ENCODE data around the gene HIPK1. TPM values are rescaled to one million over a fixed set of nuclear protein-coding genes. Genes with fewer than 3 reads are reported as not detected.
"Not testable (repeated sequence)": the region's sequence is repeated elsewhere in the genome, so short reads cannot be mapped to it uniquely, and the experiment has no call there.

HIPK1 gene
- total RNA-seq, 4 donors from 2014 or later, result 54.4 to 67.6 (median 60.0) TPM

DNA sequence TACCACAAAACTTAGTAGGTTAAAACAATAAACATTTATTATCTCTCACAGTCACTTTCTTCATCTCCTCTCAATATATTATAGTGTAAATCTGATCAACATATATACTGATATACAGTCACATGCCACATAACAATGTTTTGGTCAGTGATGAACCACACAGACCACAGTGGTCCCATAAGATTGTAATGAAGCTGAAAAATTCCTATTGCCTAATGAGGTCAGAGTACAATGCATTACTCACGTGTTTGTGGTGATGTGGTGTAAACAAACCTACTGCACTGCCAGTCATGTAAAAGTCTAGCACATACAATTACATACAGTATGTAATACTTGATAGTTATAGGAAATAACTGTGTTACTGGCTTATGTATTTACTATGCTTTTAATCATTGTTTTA lies 80.3 kb downstream of the HIPK1 start:
- in situ Hi-C loops (cut with MboI; ENCODE audit: low sequenced_read_pairs in 4 of 4) (no loop called here), intact Hi-C loops (cut with DNase I; ENCODE audit: low total_unique reads) (no loop called here)
- DNase-seq, result no peak
- Histone ChIP-seq H3K9me3 (no peaks in the 10 kb centered on the region), H3K27me3 (no peaks in the 10 kb centered on the region), H3K27ac (no peak overlapping the region), H3K4me3 (no peak overlapping the region), H3K4me1 (no peaks in the 10 kb centered on the region), H3K36me3 (no peaks in the 10 kb centered on the region)
- ATAC-seq, result no peak
- TF ChIP-seq, protein P1, sequence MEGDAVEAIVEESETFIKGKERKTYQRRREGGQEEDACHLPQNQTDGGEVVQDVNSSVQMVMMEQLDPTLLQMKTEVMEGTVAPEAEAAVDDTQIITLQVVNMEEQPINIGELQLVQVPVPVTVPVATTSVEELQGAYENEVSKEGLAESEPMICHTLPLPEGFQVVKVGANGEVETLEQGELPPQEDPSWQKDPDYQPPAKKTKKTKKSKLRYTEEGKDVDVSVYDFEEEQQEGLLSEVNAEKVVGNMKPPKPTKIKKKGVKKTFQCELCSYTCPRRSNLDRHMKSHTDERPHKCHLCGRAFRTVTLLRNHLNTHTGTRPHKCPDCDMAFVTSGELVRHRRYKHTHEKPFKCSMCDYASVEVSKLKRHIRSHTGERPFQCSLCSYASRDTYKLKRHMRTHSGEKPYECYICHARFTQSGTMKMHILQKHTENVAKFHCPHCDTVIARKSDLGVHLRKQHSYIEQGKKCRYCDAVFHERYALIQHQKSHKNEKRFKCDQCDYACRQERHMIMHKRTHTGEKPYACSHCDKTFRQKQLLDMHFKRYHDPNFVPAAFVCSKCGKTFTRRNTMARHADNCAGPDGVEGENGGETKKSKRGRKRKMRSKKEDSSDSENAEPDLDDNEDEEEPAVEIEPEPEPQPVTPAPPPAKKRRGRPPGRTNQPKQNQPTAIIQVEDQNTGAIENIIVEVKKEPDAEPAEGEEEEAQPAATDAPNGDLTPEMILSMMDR (IDR thresholded peaks at IDR 0.05 in 4 of 5, conservative IDR thresholded peaks at IDR 0.05 in 1 of 5), result no peak
- no peak for TF ChIP-seq POLR2A (IDR thresholded peaks at IDR 0.05)

DNA sequence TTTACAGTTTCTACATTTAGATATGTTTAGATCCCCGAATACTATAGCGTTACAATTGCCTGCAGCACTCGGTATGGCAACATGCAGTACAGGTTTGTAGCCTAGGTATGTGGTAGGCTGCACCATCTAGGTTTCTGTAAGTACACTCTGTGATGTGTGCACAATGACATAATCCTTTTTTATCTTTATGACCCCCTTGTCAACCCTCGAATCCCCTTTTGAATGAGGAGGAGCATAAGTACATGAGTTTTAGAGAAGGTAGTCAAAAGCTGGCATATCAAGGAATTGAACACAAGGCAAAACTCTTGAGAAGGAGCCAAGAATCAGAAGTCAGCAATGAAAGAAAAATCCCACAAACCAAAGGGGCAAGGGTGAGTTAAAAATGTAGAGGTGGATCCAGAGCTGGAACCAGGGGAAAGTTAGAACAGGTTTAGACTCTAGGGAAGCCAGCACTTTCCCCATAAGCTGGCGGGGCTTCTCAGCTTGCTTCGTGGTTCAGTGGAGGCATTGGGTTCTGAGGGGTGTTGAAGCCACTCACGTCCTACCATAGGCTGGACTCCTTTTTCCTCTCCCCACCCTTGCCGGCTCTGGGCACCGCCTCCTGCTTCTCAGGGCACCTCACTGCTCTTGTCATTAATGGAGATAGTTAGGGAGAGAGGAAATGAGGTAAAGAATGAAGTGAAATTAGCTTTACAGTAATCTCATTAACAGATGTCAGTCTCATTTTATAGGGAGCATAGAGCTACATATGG lies 81.5 kb downstream of the HIPK1 start:
- in situ Hi-C loops (cut with MboI; ENCODE audit: low sequenced_read_pairs in 4 of 4), result no loop called here
- no peak for TF ChIP-seq POLR2A (IDR thresholded peaks at IDR 0.05)
- TF ChIP-seq, protein P1 (IDR thresholded peaks at IDR 0.05 in 4 of 5, conservative IDR thresholded peaks at IDR 0.05 in 1 of 5), result no peak
- DNase-seq, result no peak
- ATAC-seq, result no peak
- Histone ChIP-seq H3K4me1 (no peaks in the 10 kb centered on the region), H3K27ac (no peak overlapping the region), H3K36me3 (no peaks in the 10 kb centered on the region), H3K9me3 (no peaks in the 10 kb centered on the region), H3K4me3 (no peak overlapping the region), H3K27me3 (no peaks in the 10 kb centered on the region)
- intact Hi-C loops (cut with DNase I; ENCODE audit: low total_unique reads), result no loop called here

DNA sequence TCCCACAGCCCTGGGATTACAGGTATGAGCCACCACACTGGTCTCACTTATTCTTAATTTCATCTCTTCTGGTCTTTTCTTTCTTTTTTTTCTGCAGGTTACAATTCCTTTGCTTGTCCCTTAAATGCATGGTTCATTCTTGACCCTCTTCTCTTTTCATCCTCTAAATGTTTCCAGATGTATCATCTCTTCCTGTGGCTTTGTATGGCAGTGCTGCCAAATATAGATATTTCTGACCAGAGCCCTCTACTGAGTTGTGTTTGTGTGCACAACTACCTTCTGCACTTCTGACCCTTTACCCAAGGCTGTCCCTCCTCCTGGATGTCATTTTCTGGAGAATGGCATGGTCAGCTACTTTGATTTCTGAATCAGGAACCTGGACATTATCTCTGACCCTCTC lies 82.7 kb downstream of the HIPK1 start:
- intact Hi-C loops (cut with DNase I; ENCODE audit: low total_unique reads), result no loop called here
- in situ Hi-C loops (cut with MboI; ENCODE audit: low sequenced_read_pairs in 4 of 4), result no loop called here
- Histone ChIP-seq H3K36me3 (no peaks in the 10 kb centered on the region), H3K4me1 (no peaks in the 10 kb centered on the region), H3K4me3 (no peak overlapping the region), H3K9me3 (no peaks in the 10 kb centered on the region), H3K27ac (no peak overlapping the region), H3K27me3 (no peaks in the 10 kb centered on the region)
- DNase-seq (no peak), ATAC-seq (no peak)
- TF ChIP-seq, protein P1 (IDR thresholded peaks at IDR 0.05 in 4 of 5, conservative IDR thresholded peaks at IDR 0.05 in 1 of 5), result no peak
- TF ChIP-seq POLR2A (IDR thresholded peaks at IDR 0.05), result no peak

DNA sequence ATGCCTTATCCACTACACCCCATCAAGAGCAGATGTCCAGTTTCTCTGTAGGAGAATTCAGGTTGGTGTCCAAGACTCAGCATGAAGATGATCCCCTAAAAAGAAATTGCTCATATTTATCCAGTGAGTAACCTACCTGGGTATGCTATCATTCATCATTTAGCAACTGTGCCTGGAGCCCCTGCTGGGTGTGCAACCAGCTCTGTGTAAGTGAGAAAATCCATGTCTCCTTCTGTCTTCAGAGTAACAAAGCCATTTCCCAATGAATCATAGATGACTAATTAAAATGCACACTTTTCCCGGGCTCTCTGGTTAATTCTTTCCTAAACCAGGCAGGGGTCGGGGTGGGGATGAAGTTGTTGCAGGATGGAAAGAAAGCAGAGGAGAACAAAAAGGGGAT lies 86.0 kb downstream of the HIPK1 start:
- in situ Hi-C loops (cut with MboI; ENCODE audit: low sequenced_read_pairs in 4 of 4), result no loop called here
- no peaks in the 10 kb centered on the region for H3K36me3 ChIP-seq
- no peak for DNase-seq
- H3K9me3 ChIP-seq, result no peaks in the 10 kb centered on the region
- no peaks in the 10 kb centered on the region for H3K4me1 ChIP-seq
- TF ChIP-seq, protein P1 (IDR thresholded peaks at IDR 0.05 in 4 of 5, conservative IDR thresholded peaks at IDR 0.05 in 1 of 5), result no peak
- TF ChIP-seq POLR2A (IDR thresholded peaks at IDR 0.05), result no peak
- H3K27me3 ChIP-seq, result no peaks in the 10 kb centered on the region
- no peak for ATAC-seq
- no peak overlapping the region for H3K4me3 ChIP-seq
- intact Hi-C loops (cut with DNase I; ENCODE audit: low total_unique reads), result no loop called here
- no peak overlapping the region for H3K27ac ChIP-seq

DNA sequence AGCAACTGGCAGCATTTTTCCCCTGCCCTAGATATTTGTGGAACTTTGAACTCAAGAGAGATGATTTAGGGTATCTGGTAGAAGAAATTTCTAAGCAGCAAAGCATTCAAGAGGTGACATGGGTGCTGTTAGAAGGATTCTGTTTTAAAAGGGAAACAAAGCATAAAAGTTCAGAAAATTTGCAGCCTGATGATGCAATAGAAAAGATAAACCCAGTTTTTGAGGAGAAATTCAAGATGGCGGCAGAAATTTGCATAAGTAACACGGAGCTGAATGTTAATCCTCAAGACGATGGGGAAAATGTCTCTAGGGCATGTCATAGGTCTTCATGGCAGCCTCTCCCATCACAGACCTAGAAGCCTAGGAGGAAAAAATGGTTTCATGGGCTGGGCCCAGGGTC lies 90.6 kb downstream of the HIPK1 start:
- intact Hi-C loops (cut with DNase I; ENCODE audit: low total_unique reads), result loop anchor here (10.0 kb wide), 1 partner anchor 665 kb away; no protein-coding TSS in a partner anchor
- in situ Hi-C loops (cut with MboI; ENCODE audit: low sequenced_read_pairs in 4 of 4); H3K9me3 ChIP-seq; DNase-seq; ATAC-seq; H3K27ac ChIP-seq; H3K27me3 ChIP-seq; H3K36me3 ChIP-seq; H3K4me3 ChIP-seq: not testable (repeated sequence)
- peaks cover 25 to 33% of the 10 kb centered on the region in 2 donors for H3K4me1 ChIP-seq
